Suprapubic skin (tissue), 4 donors: ENCODE data around the gene USP43. TPM values are rescaled to one million over a fixed set of nuclear protein-coding genes. Genes with fewer than 3 reads are reported as not detected.

Source experiments
- DNase-seq, 2 donors: peaks; one replicate each; pipeline ENCODE4 v3.0.0-alpha.2; 2019; ENCODE audit warnings: low spot score in 2 of 2
- H3K27ac ChIP-seq: fragments of 200-600 bp; sonication (generic); one replicate; pipeline ENCODE4 v1.5.1; 2019
- H3K27me3 ChIP-seq: fragments of 200-600 bp; sonication (generic); one replicate; pipeline ENCODE4 v1.5.1; 2019
- H3K36me3 ChIP-seq: fragments of 200-600 bp; sonication (generic); one replicate; pipeline ENCODE4 v1.5.1; 2019
- H3K4me1 ChIP-seq: fragments of 200-600 bp; sonication (generic); one replicate; pipeline ENCODE4 v1.5.1; 2019
- H3K4me3 ChIP-seq: fragments of 200-600 bp; sonication (generic); one replicate; pipeline ENCODE4 v1.5.1; 2019; ENCODE audit warnings: mild to moderate bottlenecking
- H3K9me3 ChIP-seq: fragments of 200-600 bp; sonication (generic); one replicate; pipeline ENCODE4 v1.5.1; 2019
- EP300 ChIP-seq: sonication (generic); formaldehyde crosslinking; IDR thresholded peaks from one replicate; pipeline ENCODE4 v1.6.1; 2017; ENCODE audit warnings: antibody characterized with exemption
- POLR2A ChIP-seq, 2 donors: fragments of 450-650 bp; IDR thresholded peaks; one replicate each; pipeline ENCODE4 v1.6.1; 2017; ENCODE audit warnings: antibody characterized with exemption in 2 of 2, mild to moderate bottlenecking in 2 of 2, moderate library complexity in 2 of 2
- POLR2AphosphoS5 ChIP-seq, 3 donors: sonication (generic); formaldehyde crosslinking; IDR thresholded peaks; one replicate each; pipeline ENCODE4 v1.6.1; 2017; ENCODE audit warnings: antibody characterized with exemption in 3 of 3
- WGBS: methylation state at CpG from one replicate; pipeline ENCODE4 v1.1.5; 2018; 5-methylcytosine and 5-hydroxymethylcytosine counted together
- total RNA-seq, 4 donors: library from RNA; depleted of rRNA; stranded (reverse); fragments of >200 nt; gene quantifications; one replicate each; pipeline ENCODE4 v1.1.0, GENCODE V29; 2016
- TF ChIP-seq, protein P1 (sequence below), 2 donors: fragments of 200-600 bp in 1 of 2; fragments of 450-650 bp in 1 of 2; sonication (generic) in 1 of 2; IDR thresholded peaks; one replicate each; pipeline ENCODE4 v1.5.1; 2016 to 2019; ENCODE audit warnings: antibody characterized with exemption in 2 of 2, mild to moderate bottlenecking in 1 of 2, moderate library complexity in 1 of 2

Gene USP43
- total RNA-seq, 4 donors from 2014 or later = 3.1 to 7.2 (median 4.2) TPM

DNA sequence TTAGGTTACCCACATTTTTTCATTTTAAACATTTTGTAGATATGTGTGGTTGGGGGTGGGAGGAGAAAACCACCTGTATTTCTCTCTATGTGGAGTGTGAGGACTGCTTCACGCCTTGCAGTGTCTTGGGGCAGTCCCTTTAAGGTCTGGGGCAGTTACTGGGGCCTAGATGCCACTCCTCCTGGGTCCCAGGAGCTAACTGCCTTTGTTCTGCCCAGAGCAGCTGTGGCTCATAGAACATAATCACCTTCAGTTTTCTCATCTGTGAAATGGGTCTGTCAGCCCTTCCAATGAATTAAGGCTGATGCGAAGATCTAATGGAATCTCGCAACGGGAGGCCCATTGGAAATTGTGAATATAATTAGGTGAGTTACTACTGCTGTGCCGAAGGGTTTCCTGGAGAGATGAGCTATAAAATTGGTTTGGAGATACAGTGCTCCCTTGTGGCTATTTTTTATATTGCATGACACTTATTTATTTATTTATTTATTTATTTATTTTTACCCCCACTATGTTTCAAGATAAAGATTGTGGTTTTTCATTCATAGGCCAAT lies 123.1 kb downstream of the USP43 start:
- H3K27me3 ChIP-seq = peaks cover 20% of the 10 kb centered on the region
- DNase-seq = peak in 1 of 2 donors; percentile 28
- H3K9me3 ChIP-seq = no peaks in the 10 kb centered on the region
- H3K27ac ChIP-seq = no peak overlapping the region
- no peak for TF ChIP-seq POLR2AphosphoS5 (IDR thresholded peaks at IDR 0.05)
- TF ChIP-seq, protein P1, sequence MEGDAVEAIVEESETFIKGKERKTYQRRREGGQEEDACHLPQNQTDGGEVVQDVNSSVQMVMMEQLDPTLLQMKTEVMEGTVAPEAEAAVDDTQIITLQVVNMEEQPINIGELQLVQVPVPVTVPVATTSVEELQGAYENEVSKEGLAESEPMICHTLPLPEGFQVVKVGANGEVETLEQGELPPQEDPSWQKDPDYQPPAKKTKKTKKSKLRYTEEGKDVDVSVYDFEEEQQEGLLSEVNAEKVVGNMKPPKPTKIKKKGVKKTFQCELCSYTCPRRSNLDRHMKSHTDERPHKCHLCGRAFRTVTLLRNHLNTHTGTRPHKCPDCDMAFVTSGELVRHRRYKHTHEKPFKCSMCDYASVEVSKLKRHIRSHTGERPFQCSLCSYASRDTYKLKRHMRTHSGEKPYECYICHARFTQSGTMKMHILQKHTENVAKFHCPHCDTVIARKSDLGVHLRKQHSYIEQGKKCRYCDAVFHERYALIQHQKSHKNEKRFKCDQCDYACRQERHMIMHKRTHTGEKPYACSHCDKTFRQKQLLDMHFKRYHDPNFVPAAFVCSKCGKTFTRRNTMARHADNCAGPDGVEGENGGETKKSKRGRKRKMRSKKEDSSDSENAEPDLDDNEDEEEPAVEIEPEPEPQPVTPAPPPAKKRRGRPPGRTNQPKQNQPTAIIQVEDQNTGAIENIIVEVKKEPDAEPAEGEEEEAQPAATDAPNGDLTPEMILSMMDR (IDR thresholded peaks at IDR 0.05) = peak; percentile 12 to 55
- no peaks in the 10 kb centered on the region for H3K4me1 ChIP-seq
- no peaks in the 10 kb centered on the region for H3K36me3 ChIP-seq
- no peak overlapping the region for H3K4me3 ChIP-seq
- 37% methylated on average over 5 of the region's 5 CpGs for WGBS

GRCh38 chr17:9769036-9769695 lies 123.8 kb downstream of the USP43 start:
- peak in 1 of 2 donors; percentile 59 for DNase-seq
- TF ChIP-seq EP300 (no peak), POLR2A (IDR thresholded peaks at IDR 0.05) (no peak), POLR2AphosphoS5 (IDR thresholded peaks at IDR 0.05) (no peak)
- TF ChIP-seq, protein P1 (IDR thresholded peaks at IDR 0.05) = no peak
- 92% methylated on average over 8 of the region's 15 CpGs for WGBS

DNA sequence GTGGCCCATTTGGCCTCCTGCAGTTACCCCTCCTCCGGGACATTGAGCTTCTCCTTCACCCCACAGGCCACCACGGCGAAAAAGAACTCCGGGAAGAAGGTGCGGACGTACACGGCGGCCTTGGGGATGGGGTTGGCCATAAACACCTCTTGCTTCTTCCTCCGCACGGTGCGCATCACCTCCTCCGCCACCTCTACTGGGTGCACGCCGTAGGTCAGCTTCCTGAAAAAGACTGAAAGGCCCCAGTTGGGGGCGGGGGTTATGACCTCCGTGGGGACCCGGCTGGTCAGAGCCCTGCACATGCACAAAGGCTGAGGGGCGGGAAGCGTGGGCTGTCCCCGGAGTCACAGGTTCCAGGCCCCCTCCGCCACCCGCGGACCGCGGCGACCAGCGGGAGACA lies 126.1 kb downstream of the USP43 start:
- H3K4me1 ChIP-seq = no peaks in the 10 kb centered on the region
- TF ChIP-seq POLR2AphosphoS5 (IDR thresholded peaks at IDR 0.05) (no peak), POLR2A (IDR thresholded peaks at IDR 0.05) (no peak), EP300 (no peak)
- TF ChIP-seq, protein P1 (IDR thresholded peaks at IDR 0.05) = no peak
- H3K4me3 ChIP-seq = no peak overlapping the region
- WGBS = 94% methylated on average over 24 of the region's 27 CpGs
- no peaks in the 10 kb centered on the region for H3K9me3 ChIP-seq
- H3K27me3 ChIP-seq = peaks cover 16% of the 10 kb centered on the region
- no peak overlapping the region for H3K27ac ChIP-seq
- DNase-seq = no peak
- no peaks in the 10 kb centered on the region for H3K36me3 ChIP-seq

More at GRCh38 chr17:9769036-9769695, 123.8 kb downstream of the USP43 start:
- Histone ChIP-seq H3K9me3 (no peaks in the 10 kb centered on the region), H3K4me1 (no peaks in the 10 kb centered on the region), H3K27ac (no peak overlapping the region), H3K36me3 (no peaks in the 10 kb centered on the region), H3K27me3 (peaks cover 15% of the 10 kb centered on the region), H3K4me3 (no peak overlapping the region)

DNA sequence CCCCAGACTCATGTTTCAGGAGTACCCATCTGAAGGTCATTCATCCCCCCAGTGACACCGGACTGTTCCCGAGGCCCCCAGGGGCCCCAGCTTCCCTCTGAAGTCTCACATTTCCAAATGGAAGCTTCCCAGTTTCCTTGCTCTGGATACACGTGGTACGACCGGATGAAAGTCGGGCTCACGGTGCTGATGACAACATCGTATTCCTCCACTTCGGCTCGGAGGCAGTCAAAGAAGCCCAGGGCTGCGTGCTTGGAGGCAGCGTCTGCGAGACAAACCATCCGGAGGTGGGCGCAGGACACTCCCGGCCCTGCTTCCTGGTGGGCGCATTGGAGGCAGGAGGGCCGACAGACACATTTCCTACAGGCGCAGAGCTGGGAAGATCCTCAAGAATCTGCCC lies 127.3 kb downstream of the USP43 start:
- Histone ChIP-seq H3K4me3 (no peak overlapping the region), H3K27ac (no peak overlapping the region), H3K36me3 (no peaks in the 10 kb centered on the region), H3K27me3 (peaks cover 19% of the 10 kb centered on the region), H3K9me3 (no peaks in the 10 kb centered on the region), H3K4me1 (no peaks in the 10 kb centered on the region)
- TF ChIP-seq POLR2AphosphoS5 (IDR thresholded peaks at IDR 0.05) (no peak), POLR2A (IDR thresholded peaks at IDR 0.05) (no peak), EP300 (no peak)
- TF ChIP-seq, protein P1 (IDR thresholded peaks at IDR 0.05) = no peak
- 69% methylated on average over 8 of the region's 19 CpGs for WGBS
- no peak for DNase-seq

DNA sequence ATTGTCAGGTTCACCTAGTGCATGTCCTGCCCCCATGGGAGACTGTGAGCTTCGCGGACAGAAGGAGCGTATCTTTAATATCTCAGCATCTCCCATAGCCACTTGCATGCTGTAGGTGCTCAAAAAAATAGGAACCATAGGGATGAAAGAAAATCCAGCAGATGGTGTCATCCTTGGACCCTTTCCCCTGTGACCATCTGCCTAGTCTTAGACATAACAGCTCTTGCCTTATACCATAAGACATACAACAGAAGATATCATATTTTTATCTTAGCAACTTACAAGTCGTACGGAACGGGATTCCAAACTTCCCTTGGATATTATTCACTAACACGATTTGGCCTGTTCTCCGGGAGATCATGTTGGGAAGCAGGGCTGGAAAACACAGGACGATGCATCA lies 131.6 kb downstream of the USP43 start:
- Histone ChIP-seq H3K27ac (no peak overlapping the region), H3K4me3 (no peak overlapping the region), H3K4me1 (no peaks in the 10 kb centered on the region), H3K9me3 (no peaks in the 10 kb centered on the region), H3K27me3 (peaks cover 11% of the 10 kb centered on the region), H3K36me3 (no peaks in the 10 kb centered on the region)
- no peak for DNase-seq
- TF ChIP-seq POLR2A (IDR thresholded peaks at IDR 0.05) (no peak), POLR2AphosphoS5 (IDR thresholded peaks at IDR 0.05) (no peak)
- TF ChIP-seq, protein P1 (IDR thresholded peaks at IDR 0.05) = no peak
- WGBS = 92% methylated on average over 9 of the region's 9 CpGs

Other genes starting within 250 kb of the USP43 start
- gene STX8, start 69.7 kb upstream of the USP43 start, total RNA-seq = 10 to 100 TPM; 21.5 to 74.0 (median 38.4) TPM
- gene CFAP52, start 68.9 kb upstream of the USP43 start, total RNA-seq = not detected
- gene DHRS7C, start 146.1 kb downstream of the USP43 start, total RNA-seq = not detected
- not detected for gene GSG1L2, start 176.6 kb downstream of the USP43 start, total RNA-seq
- gene GLP2R, start 180.4 kb downstream of the USP43 start, total RNA-seq = under 1 TPM in 3 of 4 donors, not detected in 1; 0.40 to 0.76 (median 0.49) TPM